Measurements from ENCODE around the gene EIF2B4.

The EIF2B4 gene

GRCh38 chr2:27380626-27381545, 10.7 kb upstream of the EIF2B4 start, which contains the start of gene ZNF513 (continued):
- TF ChIP-seq ZNF280C (tag by site-specific recombination; IDR thresholded peaks at IDR 0.05) (no peak), PBX3 (CRISPR knock-in tag; IDR thresholded peaks at IDR 0.05) (peak; percentile 69; the same call in 1 of the 2 replicates), ZEB2 (tag by site-specific recombination; IDR thresholded peaks at IDR 0.05) (peak; percentile 29), ZNF785 (tag by site-specific recombination; IDR thresholded peaks at IDR 0.05) (no peak), MYNN (tag by site-specific recombination; IDR thresholded peaks at IDR 0.05; ENCODE audit: borderline replicate concordance) (no peak), ZNF140 (tag by site-specific recombination; IDR thresholded peaks at IDR 0.05) (no peak), REST (tag by site-specific recombination; IDR thresholded peaks at IDR 0.05) (0 out of 2 replicates have a peak, but pooled peaks have one; percentile 19), WT1 (tag by site-specific recombination; IDR thresholded peaks at IDR 0.05) (peak; percentile 53), SALL2 (tag by site-specific recombination; IDR thresholded peaks at IDR 0.05; ENCODE audit: borderline replicate concordance) (no peak), ZSCAN4 (tag by site-specific recombination; IDR thresholded peaks at IDR 0.05) (peak; percentile 76), ZNF830 (tag by site-specific recombination; IDR thresholded peaks at IDR 0.05; ENCODE audit: low read depth) (no peak), PRDM10 (tag by site-specific recombination; IDR thresholded peaks at IDR 0.05) (peak; percentile 85), ZNF292 (tag by site-specific recombination; IDR thresholded peaks at IDR 0.05; ENCODE audit: borderline replicate concordance, low read depth) (no peak), REPIN1 (tag by site-specific recombination; IDR thresholded peaks at IDR 0.05; ENCODE audit: low read depth) (no peak), KLF17 (tag by site-specific recombination; IDR thresholded peaks at IDR 0.05) (peak; percentile 52; the same call in 1 of the 2 replicates), ZNF514 (tag by site-specific recombination; IDR thresholded peaks at IDR 0.05) (no peak), HOXC10 (CRISPR knock-in tag; IDR thresholded peaks at IDR 0.05) (no peak), ZNF654 (tag by site-specific recombination; IDR thresholded peaks at IDR 0.05; ENCODE audit: low read depth) (no peak)

Measured in HEK293 (cell line).